Loucy (cell line): ENCODE data around the gene COL4A3.

Experiments
- H2AFZ ChIP-seq: fragments of 200-600 bp; sonication (generic); 2 replicates; pipeline ENCODE4 v1.6.0; 2016; ENCODE audit warnings: antibody characterized with exemption, mild to moderate bottlenecking, low read length, moderate library complexity
- H3F3A ChIP-seq: fragments of 200-600 bp; 2 replicates; pipeline ENCODE4 v1.6.0; 2016; ENCODE audit warnings: antibody characterized with exemption, low read depth, mild to moderate bottlenecking
- H3K27me3 ChIP-seq: fragments of 200-600 bp; sonication (generic); 2 replicates; pipeline ENCODE4 v1.6.1; 2014; ENCODE audit warnings: low read length, mild to moderate bottlenecking; ENCODE audit not compliant: insufficient read depth, poor library complexity, severe bottlenecking
- H3K36me3 ChIP-seq: fragments of 200-600 bp; sonication (generic); 2 replicates; pipeline ENCODE4 v1.6.1; 2016; ENCODE audit warnings: low read length; ENCODE audit not compliant: insufficient read depth
- H3K4me1 ChIP-seq: fragments of 200-600 bp; sonication (generic); 2 replicates; pipeline ENCODE4 v1.5.1; 2014; ENCODE audit warnings: low read length, mild to moderate bottlenecking; ENCODE audit not compliant: insufficient read depth, poor library complexity, severe bottlenecking
- H3K4me2 ChIP-seq: fragments of 200-600 bp; sonication (generic); 2 replicates; pipeline ENCODE4 v1.6.0; 2014; ENCODE audit warnings: antibody characterized with exemption, low read length, low read depth, mild to moderate bottlenecking; ENCODE audit not compliant: poor library complexity, severe bottlenecking
- H3K4me3 ChIP-seq: fragments of 200-600 bp; sonication (generic); 2 replicates; pipeline ENCODE4 v1.5.1; 2014; ENCODE audit warnings: low read length, mild to moderate bottlenecking, mixed read lengths; ENCODE audit not compliant: poor library complexity, severe bottlenecking
- H3K79me2 ChIP-seq: fragments of 200-600 bp; sonication (generic); 2 replicates; pipeline ENCODE4 v1.6.1; 2014; ENCODE audit warnings: low read length; ENCODE audit not compliant: insufficient read depth
- H3K9ac ChIP-seq: fragments of 200-600 bp; sonication (generic); 2 replicates; pipeline ENCODE4 v1.6.0; 2014; ENCODE audit warnings: mild to moderate bottlenecking, low read depth, low read length, moderate library complexity; ENCODE audit not compliant: poor library complexity, severe bottlenecking
- H3K9me2 ChIP-seq: fragments of 200-600 bp; sonication (generic); replicated peaks from 2 replicates; pipeline ENCODE4 v1.6.1; 2016; ENCODE audit warnings: low read depth, low read length, mixed read lengths
- H3K9me3 ChIP-seq: fragments of 200-600 bp; sonication (generic); 2 replicates; pipeline ENCODE4 v1.6.1; 2014; ENCODE audit warnings: mild to moderate bottlenecking, antibody characterized with exemption, low read length, low read depth; ENCODE audit not compliant: insufficient read depth
- H4K20me1 ChIP-seq: fragments of 200-600 bp; sonication (generic); 2 replicates; pipeline ENCODE4 v1.6.0; 2014; ENCODE audit warnings: antibody characterized with exemption, low read length, mild to moderate bottlenecking; ENCODE audit not compliant: insufficient read depth, poor library complexity, severe bottlenecking
- EZH2phosphoT487 ChIP-seq: fragments of 200-600 bp; IDR thresholded peaks from 2 replicates; pipeline ENCODE4 v1.6.1; 2018; ENCODE audit warnings: antibody characterized with exemption, mild to moderate bottlenecking, moderate library complexity, borderline replicate concordance
- TF ChIP-seq, protein P1 (sequence below): fragments of 200-600 bp; sonication (generic); conservative IDR thresholded peaks from 2 replicates; pipeline ENCODE4 v1.5.1; 2014; ENCODE audit warnings: mild to moderate bottlenecking, antibody characterized with exemption, low read length

The COL4A3 gene

DNA sequence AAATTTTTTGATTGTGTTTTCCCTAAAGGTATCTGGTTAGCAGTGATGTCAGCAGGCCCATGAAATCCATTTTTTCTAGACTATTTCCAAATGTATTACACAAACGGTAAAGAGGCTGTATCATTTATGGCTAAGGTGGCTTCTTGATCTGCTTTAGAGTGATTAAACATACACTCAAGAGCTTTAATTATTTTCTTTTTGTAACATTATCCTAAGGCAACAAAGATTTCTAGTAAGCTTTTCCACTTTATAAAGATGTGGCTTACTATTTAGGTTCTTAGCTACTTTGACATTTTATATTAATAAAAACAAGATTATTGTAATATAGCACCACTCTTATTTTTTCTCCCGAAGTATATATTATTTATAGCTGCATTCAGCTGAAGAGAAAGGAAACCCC lies 177.1 kb downstream of the COL4A3 start:
- Histone ChIP-seq H3K4me2 (no peak overlapping the region), H3K9ac (no peak overlapping the region), H3K36me3 (peaks cover 15% of the 10 kb centered on the region; the same call in 1 of the 2 replicates), H3K4me1 (peaks cover 5% of the 10 kb centered on the region), H3K79me2 (no peaks in the 10 kb centered on the region), H3K9me2 (no peaks in the 10 kb centered on the region), H3K9me3 (no peaks in the 10 kb centered on the region), H3F3A (no peaks in the 10 kb centered on the region), H2AFZ (no peak overlapping the region), H4K20me1 (no peaks in the 10 kb centered on the region), H3K4me3 (no peak overlapping the region), H3K27me3 (no peaks in the 10 kb centered on the region)
- TF ChIP-seq EZH2phosphoT487 = no peak
- TF ChIP-seq, protein P1, sequence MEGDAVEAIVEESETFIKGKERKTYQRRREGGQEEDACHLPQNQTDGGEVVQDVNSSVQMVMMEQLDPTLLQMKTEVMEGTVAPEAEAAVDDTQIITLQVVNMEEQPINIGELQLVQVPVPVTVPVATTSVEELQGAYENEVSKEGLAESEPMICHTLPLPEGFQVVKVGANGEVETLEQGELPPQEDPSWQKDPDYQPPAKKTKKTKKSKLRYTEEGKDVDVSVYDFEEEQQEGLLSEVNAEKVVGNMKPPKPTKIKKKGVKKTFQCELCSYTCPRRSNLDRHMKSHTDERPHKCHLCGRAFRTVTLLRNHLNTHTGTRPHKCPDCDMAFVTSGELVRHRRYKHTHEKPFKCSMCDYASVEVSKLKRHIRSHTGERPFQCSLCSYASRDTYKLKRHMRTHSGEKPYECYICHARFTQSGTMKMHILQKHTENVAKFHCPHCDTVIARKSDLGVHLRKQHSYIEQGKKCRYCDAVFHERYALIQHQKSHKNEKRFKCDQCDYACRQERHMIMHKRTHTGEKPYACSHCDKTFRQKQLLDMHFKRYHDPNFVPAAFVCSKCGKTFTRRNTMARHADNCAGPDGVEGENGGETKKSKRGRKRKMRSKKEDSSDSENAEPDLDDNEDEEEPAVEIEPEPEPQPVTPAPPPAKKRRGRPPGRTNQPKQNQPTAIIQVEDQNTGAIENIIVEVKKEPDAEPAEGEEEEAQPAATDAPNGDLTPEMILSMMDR = no peak

DNA sequence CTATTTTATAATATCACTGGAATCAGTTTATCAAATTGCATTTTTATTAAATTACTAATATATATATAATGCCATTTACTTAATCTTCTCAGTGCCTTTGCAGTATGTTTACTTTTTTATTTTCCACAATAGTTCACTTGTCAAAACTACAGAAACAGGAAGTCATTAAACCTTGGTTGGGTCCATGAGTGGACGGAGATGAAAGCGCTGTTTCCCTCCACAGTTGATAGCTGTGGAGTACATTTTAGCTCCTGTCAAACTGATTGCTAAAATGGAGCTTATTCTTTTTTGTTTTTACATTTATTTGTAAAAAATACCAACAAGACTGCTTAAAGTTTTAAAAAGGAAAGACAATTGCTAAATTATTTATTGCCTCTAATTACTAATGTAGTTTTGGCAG lies 179.8 kb downstream of the COL4A3 start:
- H3K9ac ChIP-seq = no peak overlapping the region
- H2AFZ ChIP-seq = no peak overlapping the region
- H3F3A ChIP-seq = no peaks in the 10 kb centered on the region
- H3K79me2 ChIP-seq = no peaks in the 10 kb centered on the region
- peaks cover 33% of the 10 kb centered on the region; the same call in 1 of the 2 replicates for H3K36me3 ChIP-seq
- H3K9me3 ChIP-seq = no peaks in the 10 kb centered on the region
- H3K4me1 ChIP-seq = peaks cover 5% of the 10 kb centered on the region
- no peaks in the 10 kb centered on the region for H3K9me2 ChIP-seq
- no peak for TF ChIP-seq EZH2phosphoT487
- TF ChIP-seq, protein P1 = no peak
- H3K4me2 ChIP-seq = peak overlapping the region; percentile 36
- H3K27me3 ChIP-seq = no peaks in the 10 kb centered on the region
- no peak overlapping the region for H3K4me3 ChIP-seq
- no peaks in the 10 kb centered on the region for H4K20me1 ChIP-seq

DNA sequence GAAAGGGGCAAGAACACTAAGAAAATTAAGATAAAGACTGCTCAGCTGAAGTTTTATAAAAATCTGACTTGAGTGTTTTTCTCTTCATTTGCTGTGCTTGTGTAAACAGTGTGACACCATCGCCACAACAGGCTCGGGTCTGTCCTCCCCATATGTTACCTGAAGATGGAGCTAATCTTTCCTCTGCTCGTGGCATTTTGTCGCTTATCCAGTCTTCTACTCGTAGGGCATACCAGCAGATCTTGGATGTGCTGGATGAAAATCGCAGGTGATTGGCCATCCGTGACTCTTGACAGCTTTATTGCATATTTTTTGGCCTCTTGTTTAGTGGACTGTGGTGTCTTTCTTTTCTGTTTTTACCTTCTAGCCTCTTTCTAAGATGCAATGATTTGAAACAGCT lies 182.7 kb downstream of the COL4A3 start:
- H3K4me2 ChIP-seq = no peak overlapping the region
- H3K9me2 ChIP-seq = no peaks in the 10 kb centered on the region
- no peaks in the 10 kb centered on the region for H3F3A ChIP-seq
- H3K4me3 ChIP-seq = no peak overlapping the region
- TF ChIP-seq, protein P1 = peak; percentile 19
- no peak for TF ChIP-seq EZH2phosphoT487
- H3K4me1 ChIP-seq = peaks cover 19% of the 10 kb centered on the region
- no peak overlapping the region for H2AFZ ChIP-seq
- no peaks in the 10 kb centered on the region for H3K79me2 ChIP-seq
- no peaks in the 10 kb centered on the region for H3K27me3 ChIP-seq
- H3K36me3 ChIP-seq = peaks cover 33% of the 10 kb centered on the region; the same call in 1 of the 2 replicates
- H3K9me3 ChIP-seq = no peaks in the 10 kb centered on the region
- H4K20me1 ChIP-seq = no peaks in the 10 kb centered on the region
- H3K9ac ChIP-seq = no peak overlapping the region
